GM19452 (cell line): ENCODE results near the gene LDLRAD2.

ENCODE experiments used
- ATAC-seq: cut with Tn5 transposase; IDR thresholded peaks from one replicate; pipeline ENCODE4 v1.9.1; 2021; ENCODE audit not compliant: unreplicated experiment

Gene LDLRAD2

GRCh38 chr1:21841852-21842466 is 29.9 kb downstream of the LDLRAD2 start:
- no peak for ATAC-seq

GRCh38 chr1:21842606-21843162 is 30.6 kb downstream of the LDLRAD2 start:
- no peak for ATAC-seq

GRCh38 chr1:21843208-21843607 is 31.1 kb downstream of the LDLRAD2 start:
- no peak for ATAC-seq

- ATAC-seq = no peak
Observed at GRCh38 chr1:21843996-21844395, 31.9 kb downstream of the LDLRAD2 start.

GRCh38 chr1:21845646-21846641 is 33.9 kb downstream of the LDLRAD2 start:
- ATAC-seq = no peak

GRCh38 chr1:21847223-21848205 is 35.4 kb downstream of the LDLRAD2 start:
- no peak for ATAC-seq

GRCh38 chr1:21848524-21849174 is 36.6 kb downstream of the LDLRAD2 start:
- ATAC-seq = no peak

GRCh38 chr1:21849909-21850576 is 38.0 kb downstream of the LDLRAD2 start:
- no peak for ATAC-seq

- no peak for ATAC-seq
Observed at GRCh38 chr1:21851430-21852250, 39.6 kb downstream of the LDLRAD2 start.

- no peak for ATAC-seq
Observed at GRCh38 chr1:21852282-21853130, 40.4 kb downstream of the LDLRAD2 start.

- ATAC-seq = no peak
Observed at GRCh38 chr1:21853131-21853427, 41.0 kb downstream of the LDLRAD2 start.

GRCh38 chr1:21854090-21854750 is 42.2 kb downstream of the LDLRAD2 start:
- ATAC-seq = no peak

GRCh38 chr1:21854751-21855131 is 42.7 kb downstream of the LDLRAD2 start:
- no peak for ATAC-seq

- ATAC-seq = no peak
Observed at GRCh38 chr1:21855257-21856096, 43.4 kb downstream of the LDLRAD2 start.

GRCh38 chr1:21857142-21857839 is 45.2 kb downstream of the LDLRAD2 start:
- ATAC-seq = no peak
